ENCODE measurements around the gene CYP4F11. TPM values are rescaled to one million over a fixed set of nuclear protein-coding genes. Genes with fewer than 3 reads are reported as not detected.

Gene CYP4F11
- total and polyA plus RNA-seq, 2 experiments from 2014 or later, result not detected

DNA sequence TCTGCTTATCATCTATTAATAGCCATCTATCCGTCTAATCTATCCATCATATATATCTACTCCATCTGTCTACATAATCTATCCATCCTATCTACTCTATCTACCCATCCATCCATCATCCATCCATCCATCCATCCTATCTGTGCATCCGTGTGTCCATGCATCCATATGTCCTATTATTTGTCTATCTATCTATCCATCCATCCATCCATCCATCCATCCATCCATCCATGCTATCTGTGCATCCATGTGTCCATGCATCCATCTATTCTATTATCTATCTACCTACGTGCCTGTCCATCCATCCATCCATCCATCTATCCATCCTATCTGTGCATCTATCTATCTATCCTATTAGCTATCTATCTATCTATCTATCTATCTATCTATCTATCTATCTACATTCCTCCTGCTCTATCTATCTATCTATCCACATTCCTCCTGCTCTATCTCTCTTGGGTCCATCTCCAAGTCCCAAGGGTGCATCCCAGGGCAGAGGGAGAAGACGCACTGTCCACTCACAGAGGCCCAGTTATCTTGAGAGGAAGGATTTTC is 38.4 kb downstream of the CYP4F11 start:
- DNase-seq (ENCODE audit: low spot score), result no peak
- H3K9me2 ChIP-seq (ENCODE audit: insufficient read depth), result no peaks in the 10 kb centered on the region
- TF ChIP-seq, protein P1, sequence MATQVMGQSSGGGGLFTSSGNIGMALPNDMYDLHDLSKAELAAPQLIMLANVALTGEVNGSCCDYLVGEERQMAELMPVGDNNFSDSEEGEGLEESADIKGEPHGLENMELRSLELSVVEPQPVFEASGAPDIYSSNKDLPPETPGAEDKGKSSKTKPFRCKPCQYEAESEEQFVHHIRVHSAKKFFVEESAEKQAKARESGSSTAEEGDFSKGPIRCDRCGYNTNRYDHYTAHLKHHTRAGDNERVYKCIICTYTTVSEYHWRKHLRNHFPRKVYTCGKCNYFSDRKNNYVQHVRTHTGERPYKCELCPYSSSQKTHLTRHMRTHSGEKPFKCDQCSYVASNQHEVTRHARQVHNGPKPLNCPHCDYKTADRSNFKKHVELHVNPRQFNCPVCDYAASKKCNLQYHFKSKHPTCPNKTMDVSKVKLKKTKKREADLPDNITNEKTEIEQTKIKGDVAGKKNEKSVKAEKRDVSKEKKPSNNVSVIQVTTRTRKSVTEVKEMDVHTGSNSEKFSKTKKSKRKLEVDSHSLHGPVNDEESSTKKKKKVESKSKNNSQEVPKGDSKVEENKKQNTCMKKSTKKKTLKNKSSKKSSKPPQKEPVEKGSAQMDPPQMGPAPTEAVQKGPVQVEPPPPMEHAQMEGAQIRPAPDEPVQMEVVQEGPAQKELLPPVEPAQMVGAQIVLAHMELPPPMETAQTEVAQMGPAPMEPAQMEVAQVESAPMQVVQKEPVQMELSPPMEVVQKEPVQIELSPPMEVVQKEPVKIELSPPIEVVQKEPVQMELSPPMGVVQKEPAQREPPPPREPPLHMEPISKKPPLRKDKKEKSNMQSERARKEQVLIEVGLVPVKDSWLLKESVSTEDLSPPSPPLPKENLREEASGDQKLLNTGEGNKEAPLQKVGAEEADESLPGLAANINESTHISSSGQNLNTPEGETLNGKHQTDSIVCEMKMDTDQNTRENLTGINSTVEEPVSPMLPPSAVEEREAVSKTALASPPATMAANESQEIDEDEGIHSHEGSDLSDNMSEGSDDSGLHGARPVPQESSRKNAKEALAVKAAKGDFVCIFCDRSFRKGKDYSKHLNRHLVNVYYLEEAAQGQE (IDR thresholded peaks at IDR 0.05; ENCODE audit: unreplicated experiment), result no peak
- TF ChIP-seq EZH2phosphoT487 (IDR thresholded peaks at IDR 0.05; ENCODE audit: unreplicated experiment), result no peak
- TF ChIP-seq, protein P2, sequence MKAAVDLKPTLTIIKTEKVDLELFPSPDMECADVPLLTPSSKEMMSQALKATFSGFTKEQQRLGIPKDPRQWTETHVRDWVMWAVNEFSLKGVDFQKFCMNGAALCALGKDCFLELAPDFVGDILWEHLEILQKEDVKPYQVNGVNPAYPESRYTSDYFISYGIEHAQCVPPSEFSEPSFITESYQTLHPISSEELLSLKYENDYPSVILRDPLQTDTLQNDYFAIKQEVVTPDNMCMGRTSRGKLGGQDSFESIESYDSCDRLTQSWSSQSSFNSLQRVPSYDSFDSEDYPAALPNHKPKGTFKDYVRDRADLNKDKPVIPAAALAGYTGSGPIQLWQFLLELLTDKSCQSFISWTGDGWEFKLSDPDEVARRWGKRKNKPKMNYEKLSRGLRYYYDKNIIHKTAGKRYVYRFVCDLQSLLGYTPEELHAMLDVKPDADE (IDR thresholded peaks at IDR 0.05), result no peak
- TF ChIP-seq JUNB (IDR thresholded peaks at IDR 0.05; ENCODE audit: unreplicated experiment), result no peak
- no peak for TF ChIP-seq ZNF462 (CRISPR knock-in tag; IDR thresholded peaks at IDR 0.05)
- no peak for TF ChIP-seq CTCF (conservative IDR thresholded peaks at IDR 0.05; ENCODE audit: low read depth in 2 of 2)
- no peak for TF ChIP-seq ZNF114 (CRISPR knock-in tag; IDR thresholded peaks at IDR 0.05)
- no peak for TF ChIP-seq NANOG (IDR thresholded peaks at IDR 0.05; ENCODE audit: borderline replicate concordance)
- TF ChIP-seq ZNF331 (CRISPR knock-in tag; IDR thresholded peaks at IDR 0.05; ENCODE audit: low read depth), result no peak
- no peak for TF ChIP-seq CREB1 (CRISPR knock-in tag; IDR thresholded peaks at IDR 0.05; ENCODE audit: low read depth)
- TF ChIP-seq POLR2AphosphoS5 (IDR thresholded peaks at IDR 0.05; ENCODE audit: low read depth), result no peak
- TF ChIP-seq EZH2 (IDR thresholded peaks at IDR 0.05; ENCODE audit: low read depth, unreplicated experiment), result no peak
- TF ChIP-seq STAT1 (IDR thresholded peaks at IDR 0.05; ENCODE audit: unreplicated experiment), result no peak
- H3K27ac Mint-ChIP-seq, result no peak overlapping the region
- H3K27me3 Mint-ChIP-seq (ENCODE audit: insufficient read depth, low read depth, poor library complexity), result peaks cover 8% of the 10 kb centered on the region
- no peak overlapping the region for H3K4me3 ChIP-seq
- no peak overlapping the region for H2AFZ ChIP-seq
- H3F3A ChIP-seq (replicated peaks; ENCODE audit: low read depth), result no peaks in the 10 kb centered on the region
- H4K20me1 ChIP-seq (replicated peaks; ENCODE audit: insufficient read depth), result no peaks in the 10 kb centered on the region
- ATAC-seq, result no peak
- H3K36me3 Mint-ChIP-seq (ENCODE audit: low read depth), result peaks cover 31% of the 10 kb centered on the region
- no peaks in the 10 kb centered on the region for H3K4me1 Mint-ChIP-seq
- no peak overlapping the region for H3K4me3 Mint-ChIP-seq
- peaks cover 90% of the 10 kb centered on the region for H3K9me3 Mint-ChIP-seq
- H3K27me3 ChIP-seq (ENCODE audit: insufficient read depth), result no peaks in the 10 kb centered on the region
- no peaks in the 10 kb centered on the region for H3K79me2 ChIP-seq (replicated peaks; ENCODE audit: insufficient read depth)
- no peak overlapping the region for H3K4me2 ChIP-seq
- no peaks in the 10 kb centered on the region for H3K36me3 ChIP-seq (ENCODE audit: insufficient read depth)
- H3K4me1 ChIP-seq (ENCODE audit: insufficient read depth), result no peaks in the 10 kb centered on the region
- no peak overlapping the region for H3K27ac ChIP-seq (ENCODE audit: low read depth)

Data from GM23338 (cell line).